Measurements from ENCODE around the gene VRK3.
A peak's percentile ranks its signal among the peaks of the same experiment; 100 is the strongest.

Gene VRK3

DNA sequence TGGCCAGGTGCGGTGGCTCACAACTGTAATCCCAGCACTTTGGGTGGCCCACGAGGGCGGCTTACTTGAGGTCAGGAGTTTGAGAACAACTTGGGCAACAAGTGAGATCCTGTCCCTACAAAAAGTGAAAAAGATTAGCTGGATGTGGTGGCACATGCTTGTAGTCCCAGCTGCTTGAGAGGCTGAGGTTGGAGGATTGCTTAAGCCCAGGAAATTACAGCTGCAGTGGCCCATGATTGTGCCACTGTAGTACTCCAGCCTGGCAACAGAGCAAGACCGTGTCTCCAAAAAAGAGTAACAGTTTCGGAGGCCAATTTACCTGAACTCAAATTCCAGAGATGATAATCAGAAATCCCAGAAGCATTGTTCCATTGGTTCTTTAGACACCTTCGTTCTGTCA, 5.1 kb upstream of the VRK3 start:
- TF ChIP-seq, protein P1, sequence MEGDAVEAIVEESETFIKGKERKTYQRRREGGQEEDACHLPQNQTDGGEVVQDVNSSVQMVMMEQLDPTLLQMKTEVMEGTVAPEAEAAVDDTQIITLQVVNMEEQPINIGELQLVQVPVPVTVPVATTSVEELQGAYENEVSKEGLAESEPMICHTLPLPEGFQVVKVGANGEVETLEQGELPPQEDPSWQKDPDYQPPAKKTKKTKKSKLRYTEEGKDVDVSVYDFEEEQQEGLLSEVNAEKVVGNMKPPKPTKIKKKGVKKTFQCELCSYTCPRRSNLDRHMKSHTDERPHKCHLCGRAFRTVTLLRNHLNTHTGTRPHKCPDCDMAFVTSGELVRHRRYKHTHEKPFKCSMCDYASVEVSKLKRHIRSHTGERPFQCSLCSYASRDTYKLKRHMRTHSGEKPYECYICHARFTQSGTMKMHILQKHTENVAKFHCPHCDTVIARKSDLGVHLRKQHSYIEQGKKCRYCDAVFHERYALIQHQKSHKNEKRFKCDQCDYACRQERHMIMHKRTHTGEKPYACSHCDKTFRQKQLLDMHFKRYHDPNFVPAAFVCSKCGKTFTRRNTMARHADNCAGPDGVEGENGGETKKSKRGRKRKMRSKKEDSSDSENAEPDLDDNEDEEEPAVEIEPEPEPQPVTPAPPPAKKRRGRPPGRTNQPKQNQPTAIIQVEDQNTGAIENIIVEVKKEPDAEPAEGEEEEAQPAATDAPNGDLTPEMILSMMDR (conservative IDR thresholded peaks at IDR 0.05; ENCODE audit: low read depth, low read length) = no peak
- Histone ChIP-seq H4K20me1 (ENCODE audit: insufficient read depth) (no peaks in the 10 kb centered on the region), H2AFZ (ENCODE audit: low read depth) (no peak overlapping the region), H3K4me2 (no peak overlapping the region), H3K36me3 (ENCODE audit: insufficient read depth) (peaks cover 13% of the 10 kb centered on the region; the same call in 1 of the 2 replicates), H3K4me3 (IDR thresholded peaks at IDR 0.05; ENCODE audit: insufficient read depth, low read depth, low read length) (no peak overlapping the region), H3K27me3 (ENCODE audit: insufficient read depth, low read depth) (no peaks in the 10 kb centered on the region), H3K4me1 (ENCODE audit: low read depth, poor library complexity, severe bottlenecking) (peaks cover 9% of the 10 kb centered on the region), H3K27ac (no peak overlapping the region), H3K9ac (no peak overlapping the region), H3K79me2 (ENCODE audit: insufficient read depth, low read depth) (peaks cover 18% of the 10 kb centered on the region; the same call in 1 of the 2 replicates)

DNA sequence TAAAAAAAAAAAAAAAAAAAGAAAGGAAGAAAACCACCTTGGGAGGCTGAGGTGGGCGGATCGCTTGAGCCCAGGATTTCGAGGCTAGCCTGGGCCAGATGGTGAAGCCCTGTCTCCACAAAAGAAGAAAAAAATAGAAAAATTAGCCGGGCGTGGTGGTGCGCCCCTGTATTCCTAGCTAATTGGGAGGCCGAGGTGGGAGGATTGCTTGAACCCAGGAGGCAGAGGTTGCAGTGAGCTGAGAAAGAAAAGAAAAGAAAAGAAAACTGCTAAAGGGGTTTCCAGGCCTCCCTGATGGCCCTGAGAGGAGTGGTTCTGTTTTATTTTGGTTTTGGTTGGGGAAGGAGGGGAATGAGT, 1.4 kb upstream of the VRK3 start:
- Histone ChIP-seq H3K27ac (no peak overlapping the region), H3K9ac (no peak overlapping the region), H2AFZ (ENCODE audit: low read depth) (no peak overlapping the region), H3K4me1 (ENCODE audit: low read depth, poor library complexity, severe bottlenecking) (peaks cover 15% of the 10 kb centered on the region), H3K4me2 (peak overlapping the region; percentile 58; the same call in 1 of the 2 replicates), H3K4me3 (IDR thresholded peaks at IDR 0.05; ENCODE audit: insufficient read depth, low read depth, low read length) (no peak overlapping the region), H3K36me3 (ENCODE audit: insufficient read depth) (0 out of 2 replicates have a peak, but pooled peaks cover under 1% of the 10 kb centered on the region), H4K20me1 (ENCODE audit: insufficient read depth) (no peaks in the 10 kb centered on the region), H3K27me3 (ENCODE audit: insufficient read depth, low read depth) (no peaks in the 10 kb centered on the region), H3K79me2 (ENCODE audit: insufficient read depth, low read depth) (peaks cover 40% of the 10 kb centered on the region)
- TF ChIP-seq, protein P1 (conservative IDR thresholded peaks at IDR 0.05; ENCODE audit: low read depth, low read length) = no peak

DNA sequence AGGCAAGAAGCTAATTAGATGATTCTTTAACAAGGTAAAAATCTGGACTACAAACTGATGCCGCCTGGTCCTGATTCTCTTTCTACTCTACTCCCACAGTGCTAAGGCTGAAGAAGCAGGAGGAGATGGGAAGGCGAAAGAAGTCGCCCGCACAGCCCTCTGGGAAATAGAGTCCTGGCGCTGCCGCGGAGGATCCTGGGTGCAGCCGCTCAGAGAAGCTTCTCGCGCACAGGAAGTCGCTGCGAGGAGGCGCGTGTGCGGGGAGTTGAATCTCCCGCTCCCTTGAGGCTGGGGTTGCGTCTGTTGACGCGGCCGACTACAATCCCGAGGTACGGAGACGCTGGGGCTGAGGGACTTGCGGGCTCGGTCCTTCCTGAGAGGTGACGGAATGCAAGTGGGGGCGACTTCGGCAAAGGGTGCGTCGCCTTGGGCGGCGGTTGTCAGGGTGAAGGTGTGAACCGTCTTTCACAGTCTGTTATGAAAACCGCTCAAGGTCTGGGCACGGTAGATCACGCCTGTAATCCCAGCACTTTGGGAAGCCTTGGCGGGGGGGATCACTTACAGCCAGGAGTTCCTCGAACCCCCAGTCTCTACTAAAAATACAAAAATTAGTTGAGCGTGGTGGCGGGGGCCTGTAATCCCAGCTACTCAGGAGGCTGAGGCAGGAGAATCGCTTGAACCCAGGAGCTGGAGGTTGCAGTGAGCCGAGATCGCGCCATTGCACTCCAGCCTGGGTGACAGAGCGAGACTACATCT, 800 bp upstream of the VRK3 start, which contains the start of gene ZNF473:
TSS of gene ZNF473 (plus strand) at position 212 of the 756 bp plus-strand sequence. CDS start 5,078 bp downstream, outside the sequence.
- H3K27me3 ChIP-seq (ENCODE audit: insufficient read depth, low read depth) = no peaks in the 10 kb centered on the region
- H3K4me2 ChIP-seq = peak within 1 kb of the TSS; percentile 91
- no peak within 1 kb of the TSS for H3K4me3 ChIP-seq (IDR thresholded peaks at IDR 0.05; ENCODE audit: insufficient read depth, low read depth, low read length)
- peak within 1 kb of the TSS; percentile 41 for H3K27ac ChIP-seq
- no peaks in the 10 kb centered on the region for H3K36me3 ChIP-seq (ENCODE audit: insufficient read depth)
- H2AFZ ChIP-seq (ENCODE audit: low read depth) = peak within 1 kb of the TSS; percentile 70
- no peaks in the 10 kb centered on the region for H4K20me1 ChIP-seq (ENCODE audit: insufficient read depth)
- peak within 1 kb of the TSS; percentile 51; the same call in 1 of the 2 replicates for H3K9ac ChIP-seq
- H3K4me1 ChIP-seq (ENCODE audit: low read depth, poor library complexity, severe bottlenecking) = peaks cover 15% of the 10 kb centered on the region
- TF ChIP-seq, protein P1 (conservative IDR thresholded peaks at IDR 0.05; ENCODE audit: low read depth, low read length) = no peak
- peaks cover 40% of the 10 kb centered on the region for H3K79me2 ChIP-seq (ENCODE audit: insufficient read depth, low read depth)

DNA sequence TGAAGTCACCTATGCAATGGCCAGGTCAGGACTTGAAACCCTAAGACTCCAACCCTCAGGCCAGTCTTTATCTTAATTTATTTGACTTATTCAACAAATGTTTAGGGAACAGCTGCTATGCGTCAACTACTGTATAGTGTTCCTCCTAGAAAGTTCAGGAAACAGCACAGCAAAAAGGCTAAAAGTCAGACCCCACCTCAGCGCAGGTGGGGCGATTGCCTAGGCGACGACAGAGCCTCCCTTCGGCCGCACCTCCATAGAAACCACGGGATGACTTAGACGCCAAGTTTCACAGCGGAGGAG, 502 bp downstream of the VRK3 start:
- Histone ChIP-seq H3K79me2 (ENCODE audit: insufficient read depth, low read depth) (peaks cover 40% of the 10 kb centered on the region), H3K4me1 (ENCODE audit: low read depth, poor library complexity, severe bottlenecking) (peaks cover 15% of the 10 kb centered on the region), H3K36me3 (ENCODE audit: insufficient read depth) (no peaks in the 10 kb centered on the region), H3K4me2 (peak overlapping the region; percentile 91), H3K9ac (peak overlapping the region; percentile 51; the same call in 1 of the 2 replicates), H2AFZ (ENCODE audit: low read depth) (peak overlapping the region; percentile 70; the same call in 1 of the 2 replicates), H3K27ac (peak overlapping the region; percentile 37), H3K4me3 (IDR thresholded peaks at IDR 0.05; ENCODE audit: insufficient read depth, low read depth, low read length) (no peak overlapping the region), H3K27me3 (ENCODE audit: insufficient read depth, low read depth) (no peaks in the 10 kb centered on the region), H4K20me1 (ENCODE audit: insufficient read depth) (no peaks in the 10 kb centered on the region)
- TF ChIP-seq, protein P1 (conservative IDR thresholded peaks at IDR 0.05; ENCODE audit: low read depth, low read length) = no peak
